ENCODE data around the gene HPSE.

Gene HPSE

DNA sequence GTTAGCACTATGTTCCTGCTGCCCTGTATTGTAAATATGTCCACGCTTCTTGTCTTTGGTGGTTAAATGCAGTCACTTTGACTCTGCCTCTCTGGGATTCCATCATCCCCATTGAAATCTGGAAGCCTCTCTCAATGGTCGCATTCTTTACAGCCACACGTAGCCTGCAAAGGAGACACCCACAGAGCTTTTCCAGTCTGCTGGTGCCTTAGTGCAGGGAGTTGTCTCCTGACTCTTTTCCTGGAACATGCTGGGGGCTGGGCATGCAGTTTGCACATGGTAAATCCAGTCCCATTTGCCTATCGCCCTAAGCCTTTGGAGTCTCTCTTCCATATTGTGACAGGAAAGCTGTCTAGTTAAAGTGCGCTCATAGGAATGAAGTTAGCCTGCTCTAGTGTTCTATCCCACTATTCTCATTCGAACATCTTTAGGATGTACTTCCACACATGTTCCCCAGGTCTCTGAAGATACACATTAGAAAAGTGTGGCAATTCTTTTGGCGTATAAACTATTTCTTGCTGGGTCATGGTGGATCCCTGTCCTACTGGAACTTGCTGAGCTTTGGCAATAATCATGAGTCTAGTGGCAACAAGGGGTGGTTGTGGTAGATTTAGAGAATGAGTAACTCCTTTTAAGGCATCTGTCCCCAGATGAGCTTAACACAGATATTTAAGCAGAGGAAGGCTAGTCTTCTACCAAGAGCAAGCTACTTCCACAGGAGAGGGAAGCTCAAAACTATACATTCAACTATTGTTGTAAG is 83.8 kb downstream of the HPSE start:
- Histone ChIP-seq H3K36me3 (ENCODE audit: control insufficient read depth, insufficient read depth, low read length) (no peaks in the 10 kb centered on the region), H3K9ac (ENCODE audit: low read length) (no peak overlapping the region), H3K4me3 (ENCODE audit: low read length) (no peak overlapping the region), H3K27me3 (ENCODE audit: control insufficient read depth, insufficient read depth, low read length) (no peaks in the 10 kb centered on the region), H3K27ac (ENCODE audit: low read depth, low read length) (no peak overlapping the region), H3K4me1 (ENCODE audit: control insufficient read depth, insufficient read depth, low read length) (no peaks in the 10 kb centered on the region)

DNA sequence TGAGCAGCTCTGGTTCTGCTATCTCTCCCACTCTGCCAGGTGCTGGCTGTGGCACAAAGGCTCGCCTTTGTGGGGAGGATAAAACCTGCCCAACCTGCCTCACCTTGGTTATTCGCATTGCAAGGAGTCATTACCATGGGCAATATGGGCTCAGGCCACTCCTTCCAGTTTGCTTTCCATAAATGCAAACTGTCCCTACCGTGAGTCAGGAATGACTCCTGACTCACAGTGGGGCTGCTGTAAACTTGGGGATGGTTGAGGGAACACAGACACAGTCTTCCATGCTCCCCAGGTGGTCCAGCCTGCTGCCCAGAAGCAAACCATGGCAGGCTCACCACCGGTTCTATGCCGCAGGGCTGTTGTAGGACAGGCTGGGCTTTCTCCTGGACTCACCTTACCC is 86.2 kb downstream of the HPSE start:
- Histone ChIP-seq H3K27me3 (ENCODE audit: control insufficient read depth, insufficient read depth, low read length) (no peaks in the 10 kb centered on the region), H3K4me1 (ENCODE audit: control insufficient read depth, insufficient read depth, low read length) (no peaks in the 10 kb centered on the region), H3K27ac (ENCODE audit: low read depth, low read length) (no peak overlapping the region), H3K4me3 (ENCODE audit: low read length) (no peak overlapping the region), H3K9ac (ENCODE audit: low read length) (no peak overlapping the region), H3K36me3 (ENCODE audit: control insufficient read depth, insufficient read depth, low read length) (no peaks in the 10 kb centered on the region)

DNA sequence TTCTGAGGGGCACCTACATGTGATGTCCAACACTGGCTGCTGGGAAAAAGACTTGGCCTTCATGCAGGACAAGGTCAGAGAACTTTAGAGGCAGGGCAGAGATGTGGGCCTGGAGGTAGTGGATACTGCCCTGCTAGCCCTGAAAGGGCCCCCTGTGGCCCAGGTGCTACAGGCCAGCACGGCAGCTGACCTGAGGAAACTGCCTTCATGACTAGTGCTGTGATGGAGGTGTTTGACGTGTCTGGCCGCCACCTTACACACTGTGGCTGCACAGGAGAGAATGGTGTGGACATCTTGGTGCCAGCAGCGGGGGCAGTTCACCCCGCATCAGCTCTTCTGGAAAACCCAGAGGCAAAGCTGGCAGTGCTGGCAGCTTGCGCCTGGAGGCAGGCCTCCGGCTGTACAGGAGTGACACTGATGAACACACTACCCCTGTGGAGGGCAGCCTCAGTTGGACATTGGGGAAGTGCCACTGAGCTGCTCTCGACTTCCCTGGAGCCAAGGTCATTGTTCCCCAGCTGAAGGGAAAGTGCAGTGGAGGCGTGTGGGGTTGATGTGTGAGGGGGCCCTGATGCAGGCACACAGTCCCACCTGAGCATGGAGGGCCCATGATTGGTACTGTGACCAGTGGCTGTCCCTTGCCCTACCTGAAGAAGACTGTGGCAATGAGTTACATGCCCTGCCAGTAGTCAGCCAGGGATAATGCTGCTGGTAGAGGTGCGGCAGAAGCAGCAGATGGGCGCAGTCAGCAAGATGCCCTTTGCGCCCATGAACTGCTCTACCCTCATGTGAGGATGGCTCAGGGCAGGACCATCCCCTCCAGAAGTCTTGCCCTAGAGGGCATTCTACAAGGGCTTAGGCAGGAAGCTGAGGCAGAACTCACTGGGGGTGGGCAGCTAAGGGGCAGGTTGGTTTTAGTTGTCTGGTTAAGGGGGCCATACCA is 87.0 kb downstream of the HPSE start:
- no peak overlapping the region for H3K27ac ChIP-seq (ENCODE audit: low read depth, low read length)
- no peak overlapping the region for H3K4me3 ChIP-seq (ENCODE audit: low read length)
- no peaks in the 10 kb centered on the region for H3K36me3 ChIP-seq (ENCODE audit: control insufficient read depth, insufficient read depth, low read length)
- no peaks in the 10 kb centered on the region for H3K4me1 ChIP-seq (ENCODE audit: control insufficient read depth, insufficient read depth, low read length)
- no peaks in the 10 kb centered on the region for H3K27me3 ChIP-seq (ENCODE audit: control insufficient read depth, insufficient read depth, low read length)
- no peak overlapping the region for H3K9ac ChIP-seq (ENCODE audit: low read length)
